Diencephalon (tissue), 1 donor: ENCODE data around the gene HSPB1. TPM values are rescaled to one million over a fixed set of nuclear protein-coding genes. Genes with fewer than 3 reads are reported as not detected.

ENCODE experiments used
- total RNA-seq: library from RNA; depleted of rRNA; stranded (reverse); fragments of >200 nt; gene quantifications from one replicate; pipeline ENCODE4 v1.2.3, GENCODE V29; 2014

The HSPB1 gene
- total RNA-seq, result 15.7 TPM

DNA sequence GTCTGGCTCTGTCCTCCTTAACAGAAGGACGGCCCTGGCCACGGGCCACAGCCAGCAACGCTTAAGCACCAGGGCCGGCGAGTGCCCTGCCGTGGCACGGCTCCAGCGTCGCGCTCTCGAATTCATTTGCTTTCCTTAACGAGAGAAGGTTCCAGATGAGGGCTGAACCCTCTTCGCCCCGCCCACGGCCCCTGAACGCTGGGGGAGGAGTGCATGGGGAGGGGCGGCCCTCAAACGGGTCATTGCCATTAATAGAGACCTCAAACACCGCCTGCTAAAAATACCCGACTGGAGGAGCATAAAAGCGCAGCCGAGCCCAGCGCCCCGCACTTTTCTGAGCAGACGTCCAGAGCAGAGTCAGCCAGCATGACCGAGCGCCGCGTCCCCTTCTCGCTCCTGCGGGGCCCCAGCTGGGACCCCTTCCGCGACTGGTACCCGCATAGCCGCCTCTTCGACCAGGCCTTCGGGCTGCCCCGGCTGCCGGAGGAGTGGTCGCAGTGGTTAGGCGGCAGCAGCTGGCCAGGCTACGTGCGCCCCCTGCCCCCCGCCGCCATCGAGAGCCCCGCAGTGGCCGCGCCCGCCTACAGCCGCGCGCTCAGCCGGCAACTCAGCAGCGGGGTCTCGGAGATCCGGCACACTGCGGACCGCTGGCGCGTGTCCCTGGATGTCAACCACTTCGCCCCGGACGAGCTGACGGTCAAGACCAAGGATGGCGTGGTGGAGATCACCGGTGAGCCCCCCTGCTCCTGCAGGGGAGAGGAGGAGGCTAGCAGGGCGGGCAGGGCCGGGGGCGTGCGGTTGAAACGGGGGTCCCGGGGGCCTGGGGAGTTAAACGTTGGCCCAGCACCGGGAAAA is at the start of gene HSPB1:
Gene HSPB1 (plus strand): TSS at position 327 of the 855 bp plus-strand sequence. CDS start 40 bp downstream, at position 367.

Other genes with a start within 250 kb of the HSPB1 start
- 15.2 TPM for gene SRRM3, start 100.8 kb upstream of the HSPB1 start, total RNA-seq
- 602 TPM for gene YWHAG, start 56.3 kb downstream of the HSPB1 start, total RNA-seq
- gene SSC4D, start 107.0 kb downstream of the HSPB1 start, total RNA-seq, result 1.6 TPM
- 1.4 TPM for gene ZP3, start 122.3 kb downstream of the HSPB1 start, total RNA-seq
- 3.0 TPM for gene DTX2, start 159.0 kb downstream of the HSPB1 start, total RNA-seq
- 0.23 TPM for gene UPK3B, start 207.9 kb downstream of the HSPB1 start, total RNA-seq
- 0.23 TPM for gene SPDYE16, start 240.6 kb downstream of the HSPB1 start, total RNA-seq